ENCODE results near the gene RHOG.

GRCh38 chr11:3878258-3878584 lies 37.5 kb upstream of the RHOG start:
- TF ChIP-seq POLR2A (IDR thresholded peaks at IDR 0.05; ENCODE audit: low read depth, low read length) (no peak), POLR2AphosphoS5 (IDR thresholded peaks at IDR 0.05; ENCODE audit: low read depth, low read length) (no peak)
